22Rv1 (cell line): ENCODE measurements around the gene PHLDB2.

Source experiments
- CTCF ChIP-seq: fragments of 450-650 bp; IDR thresholded peaks from 2 replicates; pipeline ENCODE4 v1.5.1; 2017; ENCODE audit warnings: mild to moderate bottlenecking
- ZFX ChIP-seq: fragments of 450-650 bp; IDR thresholded peaks from 2 replicates; pipeline ENCODE4 v1.6.1; 2017; ENCODE audit warnings: antibody characterized with exemption, borderline replicate concordance

DNA sequence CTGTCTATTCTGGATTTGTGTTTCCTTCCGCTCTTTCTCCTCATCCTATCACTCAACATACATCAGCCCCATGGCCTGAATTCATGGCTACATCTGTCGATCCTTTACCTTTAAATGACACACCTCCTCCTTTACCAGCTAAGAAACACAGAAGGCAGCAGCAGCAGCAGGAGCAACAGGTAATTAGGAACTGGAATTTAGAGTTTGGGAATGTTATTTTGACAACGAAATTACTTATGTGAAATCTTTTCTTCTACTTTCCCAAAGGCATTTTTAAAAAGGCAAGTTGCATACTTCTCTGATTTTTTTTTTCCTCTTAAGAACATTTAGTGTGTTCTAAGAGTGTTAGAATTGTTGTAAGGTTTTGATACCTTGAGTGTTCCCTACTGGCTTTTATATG is 90.6 kb downstream of the PHLDB2 start:
- TF ChIP-seq CTCF (no peak), ZFX (no peak)
